HEK293T (cell line): ENCODE data around the gene HNRNPUL2.

Source experiments
- CTCF ChIA-PET: fragments of 350-600 bp; formaldehyde crosslinking; extraction: SDS; loops from one replicate; lab custom pipeline; 2021; ENCODE audit warnings: antibody characterized with exemption, inconsistent platforms; lab: Yijun Ruan, JAX
- POLR2A ChIA-PET: fragments of 350-600 bp; formaldehyde crosslinking; extraction: SDS; loops from one replicate; lab custom pipeline; 2020; ENCODE audit warnings: antibody characterized with exemption, inconsistent platforms; lab: Yijun Ruan, JAX
- DNase-seq: peaks from one replicate; pipeline ENCODE4 v3.0.0; 2012; ENCODE audit warnings: mixed read lengths; ENCODE audit errors: extremely low spot score
- ARNT ChIP-seq: fragments of 450-650 bp; IDR thresholded peaks from 2 replicates; pipeline ENCODE4 v1.6.1; 2017; ENCODE audit warnings: mild to moderate bottlenecking
- BHLHE40 ChIP-seq: fragments of 450-650 bp; IDR thresholded peaks from 2 replicates; pipeline ENCODE4 v1.6.1; 2016; ENCODE audit warnings: mild to moderate bottlenecking, moderate library complexity, borderline replicate concordance
- CTBP1 ChIP-seq: fragments of 450-650 bp; IDR thresholded peaks from 2 replicates; pipeline ENCODE4 v1.6.1; 2016; ENCODE audit warnings: borderline replicate concordance
- ELF4 ChIP-seq: fragments of 450-650 bp; IDR thresholded peaks from 2 replicates; pipeline ENCODE4 v1.6.1; 2017; ENCODE audit warnings: antibody characterized with exemption
- FOXA1 ChIP-seq: fragments of 450-650 bp; IDR thresholded peaks from 2 replicates; pipeline ENCODE4 v1.6.1; 2016; ENCODE audit warnings: mild to moderate bottlenecking
- FOXK2 ChIP-seq: fragments of 450-650 bp; IDR thresholded peaks from 2 replicates; pipeline ENCODE4 v1.6.1; 2016; ENCODE audit warnings: mild to moderate bottlenecking
- FOXM1 ChIP-seq: fragments of 450-650 bp; IDR thresholded peaks from 2 replicates; pipeline ENCODE4 v1.6.1; 2017; ENCODE audit warnings: mild to moderate bottlenecking, borderline replicate concordance
- HDGF ChIP-seq: fragments of 450-650 bp; IDR thresholded peaks from 2 replicates; pipeline ENCODE4 v1.6.1; 2017; ENCODE audit warnings: antibody characterized with exemption, borderline replicate concordance
- L3MBTL2 ChIP-seq: fragments of 450-650 bp; conservative IDR thresholded peaks from 2 replicates; pipeline ENCODE4 v1.6.1; 2016; ENCODE audit warnings: mild to moderate bottlenecking
- LEF1 ChIP-seq: fragments of 450-650 bp; IDR thresholded peaks from 2 replicates; pipeline ENCODE4 v1.6.1; 2017; ENCODE audit warnings: mild to moderate bottlenecking, borderline replicate concordance
- NFRKB ChIP-seq: fragments of 450-650 bp; IDR thresholded peaks from 2 replicates; pipeline ENCODE4 v1.6.1; 2016; ENCODE audit warnings: mild to moderate bottlenecking, moderate library complexity
- PKNOX1 ChIP-seq: fragments of 450-650 bp; IDR thresholded peaks from 2 replicates; pipeline ENCODE4 v1.6.1; 2016
- SP1 ChIP-seq: fragments of 450-650 bp; IDR thresholded peaks from 2 replicates; pipeline ENCODE4 v1.6.1; 2017
- SUZ12 ChIP-seq: fragments of 450-650 bp; IDR thresholded peaks from 2 replicates; pipeline ENCODE4 v1.6.1; 2016; ENCODE audit warnings: mild to moderate bottlenecking
- TARDBP ChIP-seq: fragments of 450-650 bp; IDR thresholded peaks from 2 replicates; pipeline ENCODE4 v1.6.1; 2016
- ZNF384 ChIP-seq: fragments of 450-650 bp; IDR thresholded peaks from 2 replicates; pipeline ENCODE4 v1.6.1; 2016

Gene HNRNPUL2

GRCh38 chr11:62664405-62665074 is 62.7 kb downstream of the HNRNPUL2 start:
- CTCF ChIA-PET: no interaction called here
- DNase-seq: no peak
- TF ChIP-seq ARNT (no peak), FOXK2 (no peak), ELF4 (no peak), FOXM1 (no peak), CTBP1 (no peak), SP1 (no peak), BHLHE40 (no peak), LEF1 (no peak), ZNF384 (no peak), HDGF (no peak), NFRKB (no peak), TARDBP (no peak), FOXA1 (no peak), L3MBTL2 (no peak), PKNOX1 (no peak), SUZ12 (no peak)
- POLR2A ChIA-PET: interaction anchor here (0.6 to 3.7 kb wide), 29 partner anchors 10 to 377 kb away, joined by 3 to 90 read pairs (median 5); partner anchors contain the start of genes B3GAT3, EEF1G, EML3 and GANAB
